Activated CD4-positive, alpha-beta T cell treated with anti-CD3 and anti-CD28 coated beads, Interleukin-2, amount 50 U/mL, for 48 hours (primary cell): Measurements from ENCODE around the gene OR6S1.
A peak's percentile ranks its signal among the peaks of the same experiment; 100 is the strongest.
"Not testable (repeated sequence)": the region's sequence is repeated elsewhere in the genome, so short reads cannot be mapped to it uniquely, and the experiment has no call there.

Source experiments
- DNase-seq, 2 experiments: peaks; one replicate each; pipeline ENCODE4 v3.0.0-alpha.2; 2020

OR6S1 gene

DNA sequence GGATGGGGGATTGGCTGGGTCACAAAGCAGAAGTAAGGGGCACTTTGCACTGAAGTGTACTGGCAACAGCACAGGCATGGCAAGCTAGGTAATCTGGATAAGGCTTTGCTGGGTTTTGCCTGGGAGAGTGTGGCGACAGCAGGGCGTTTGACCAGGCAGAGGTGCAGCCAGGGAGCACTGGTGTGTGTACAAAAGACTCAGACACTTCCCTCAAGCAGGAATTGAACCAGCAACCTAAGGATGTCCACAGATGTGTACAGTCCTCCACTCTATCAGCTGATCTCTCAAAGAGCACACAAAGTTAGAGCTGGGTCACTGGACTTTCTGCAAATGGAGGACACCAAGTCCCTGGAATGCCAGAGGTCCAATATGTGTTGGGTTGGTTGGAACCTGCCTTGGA, 27.5 kb upstream of the OR6S1 start:
- no peak for DNase-seq

DNA sequence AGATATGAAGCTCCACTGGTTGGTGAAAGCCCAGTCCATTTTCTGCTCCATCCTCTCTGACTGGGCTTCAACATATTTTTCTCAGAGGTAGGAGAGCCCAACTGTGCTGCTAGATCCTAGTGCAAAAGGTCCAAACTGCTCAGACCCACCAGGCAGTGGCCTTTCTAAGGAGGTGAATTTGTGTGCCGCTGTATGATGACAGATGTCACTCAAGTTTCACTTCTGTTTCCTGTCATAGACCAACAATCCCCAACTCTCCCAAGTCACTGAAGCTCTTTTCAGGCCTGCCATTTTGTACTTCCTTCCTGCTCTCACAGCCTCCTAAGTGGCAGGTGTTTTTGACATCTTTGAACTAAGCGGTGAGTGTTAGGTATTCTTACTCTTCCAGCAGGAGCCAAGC, 26.5 kb upstream of the OR6S1 start:
- peak in 1 of 2 experiments; percentile 19 for DNase-seq

DNA sequence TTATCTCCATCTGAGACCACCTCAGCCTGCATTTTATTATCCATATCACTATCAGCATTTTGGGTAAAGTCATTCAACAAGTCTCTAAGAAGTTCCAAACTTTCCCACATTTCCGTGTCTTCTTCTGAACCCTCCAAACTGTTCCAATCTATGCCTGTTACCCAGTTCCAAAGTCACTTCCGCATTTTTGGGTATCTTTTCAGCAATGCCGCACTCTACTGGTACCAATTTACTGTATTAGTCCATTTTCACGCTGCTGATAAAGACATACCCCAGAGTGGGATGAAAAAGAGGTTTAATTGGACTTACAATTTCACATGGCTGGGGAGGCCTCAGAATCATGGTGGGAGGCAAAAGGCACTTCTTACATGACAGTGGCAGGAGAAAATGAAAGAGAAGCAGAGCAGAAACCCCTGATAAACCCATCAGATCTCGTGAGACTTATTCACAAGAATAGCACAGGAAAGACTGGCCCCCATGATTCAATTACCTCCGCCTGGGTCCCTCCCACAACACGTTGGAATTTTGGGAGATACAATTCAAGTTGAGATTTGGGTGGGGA, 25.0 kb upstream of the OR6S1 start:
- DNase-seq, result not testable (repeated sequence)

DNA sequence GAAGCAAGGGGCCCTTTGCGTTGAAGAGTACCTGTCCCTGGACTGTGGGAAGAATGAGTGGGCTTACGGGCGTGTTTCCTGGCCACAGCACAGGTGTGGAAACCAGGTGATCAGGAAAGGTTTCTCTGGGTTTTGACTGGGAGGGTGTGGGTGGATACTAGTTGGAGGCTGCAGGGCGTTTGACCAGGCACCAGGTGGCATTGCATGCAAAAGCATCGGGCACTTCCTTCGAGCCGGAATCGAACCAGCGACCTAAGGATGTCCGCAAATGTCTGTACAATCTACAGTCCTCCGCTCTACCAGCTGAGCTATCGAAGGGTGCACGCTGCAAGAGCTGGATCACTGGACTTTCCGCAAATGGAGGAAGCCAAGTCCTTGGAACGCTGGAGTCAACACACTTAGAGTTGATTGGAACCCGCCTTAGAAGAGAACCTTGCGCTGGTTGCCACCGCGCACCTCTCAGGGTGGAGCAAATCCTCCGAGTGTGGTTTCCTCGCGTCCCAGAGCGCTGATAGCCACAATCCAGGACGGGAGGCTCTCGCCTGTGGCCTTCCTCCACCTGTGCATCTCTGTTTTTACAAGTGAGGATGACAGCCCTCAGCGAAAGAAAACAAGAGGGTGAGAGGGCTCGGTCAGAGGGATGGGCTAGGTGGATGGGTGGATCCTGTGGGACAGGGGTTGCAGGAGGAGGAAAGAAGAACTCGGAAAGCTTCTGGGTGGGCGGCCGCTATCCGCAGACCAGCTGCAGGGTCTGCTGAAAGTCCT, 21.7 kb upstream of the OR6S1 start:
- DNase-seq, result peak; percentile 89 to 93

DNA sequence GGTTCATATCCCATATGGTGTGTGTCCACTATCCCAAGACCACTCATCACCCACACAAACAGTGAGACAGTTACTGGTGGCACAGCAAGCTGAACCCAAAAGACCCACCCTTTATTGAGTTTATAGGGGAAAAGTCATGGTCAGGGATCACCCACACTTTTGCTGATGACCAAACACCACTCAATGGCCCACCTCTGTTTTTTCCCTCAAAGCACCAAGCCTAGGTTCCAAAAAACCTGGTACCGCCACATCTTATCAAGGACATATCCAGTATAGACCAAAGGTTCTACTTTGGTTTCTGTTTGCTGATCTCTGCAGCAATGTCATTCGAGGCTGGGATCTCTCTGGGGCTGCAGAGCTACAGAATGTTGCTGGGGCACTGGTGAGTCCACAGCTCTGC, 19.7 kb upstream of the OR6S1 start:
- no peak for DNase-seq

DNA sequence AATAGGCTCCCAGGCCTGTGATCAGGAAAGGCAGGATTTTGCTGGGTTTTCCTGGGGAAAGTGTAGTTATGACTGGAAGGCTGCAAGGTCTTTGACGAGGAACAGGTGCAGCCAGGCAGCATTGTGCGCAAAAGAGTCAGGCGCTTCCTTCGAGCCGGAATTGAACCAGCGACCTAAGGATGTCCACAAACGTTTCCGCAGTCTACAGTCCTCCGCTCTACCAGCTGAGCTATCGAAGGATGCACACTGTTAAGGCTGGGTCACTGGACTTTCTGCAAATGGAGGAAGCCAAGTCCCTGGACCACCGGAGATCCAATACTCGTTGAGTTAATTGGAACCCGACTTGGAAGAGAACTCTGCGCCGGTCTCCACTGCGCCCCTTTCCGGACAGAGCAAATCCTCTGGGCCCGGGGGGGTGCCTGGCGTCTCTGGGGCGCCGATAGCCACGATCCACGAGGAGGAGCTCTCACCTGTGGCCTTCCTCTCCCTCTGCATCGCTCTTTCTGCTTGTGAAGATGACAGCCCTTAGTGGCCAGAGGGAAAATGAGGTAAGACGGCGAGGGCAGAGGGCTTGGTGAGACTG, 18.4 kb upstream of the OR6S1 start:
- DNase-seq, result no peak

DNA sequence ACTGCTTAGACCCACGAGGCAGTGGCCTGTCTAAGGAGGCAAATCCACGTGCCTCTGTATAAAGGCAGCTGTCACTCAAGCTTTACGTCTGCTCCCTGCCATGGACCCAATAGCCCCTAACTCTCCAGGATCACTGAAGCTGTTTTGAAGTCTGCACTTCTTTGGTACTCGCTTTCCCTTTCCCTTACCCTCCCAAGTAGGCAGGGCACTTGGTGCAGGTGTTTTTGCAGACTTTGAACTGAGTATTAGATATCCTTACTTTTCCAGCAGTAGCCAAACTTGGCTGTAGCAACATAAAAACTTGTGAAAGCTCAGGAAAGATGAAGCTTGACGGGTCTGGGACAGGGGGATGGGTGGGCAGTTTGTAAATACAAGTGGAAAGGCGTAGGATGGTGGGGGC, 17.8 kb upstream of the OR6S1 start:
- DNase-seq, result no peak

DNA sequence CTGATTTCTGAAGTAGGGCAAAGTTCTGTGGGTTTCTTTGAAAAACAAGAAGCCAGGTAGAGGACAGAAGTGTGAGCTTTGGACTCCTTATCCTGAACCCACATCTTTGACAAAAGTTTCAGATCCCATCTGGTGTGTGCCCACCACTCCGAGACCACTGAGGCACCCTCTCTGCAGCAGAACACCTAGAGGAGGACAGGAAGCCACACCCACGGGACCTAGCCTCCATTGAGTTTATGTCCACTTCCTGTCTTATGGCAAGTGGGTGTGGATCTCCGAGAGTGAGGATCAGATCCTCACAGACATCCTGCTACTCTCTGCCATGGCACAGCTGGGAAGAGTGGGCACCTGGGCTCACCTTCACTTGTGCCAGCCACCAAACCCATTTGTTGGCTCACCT, 16.8 kb upstream of the OR6S1 start:
- DNase-seq, result no peak

DNA sequence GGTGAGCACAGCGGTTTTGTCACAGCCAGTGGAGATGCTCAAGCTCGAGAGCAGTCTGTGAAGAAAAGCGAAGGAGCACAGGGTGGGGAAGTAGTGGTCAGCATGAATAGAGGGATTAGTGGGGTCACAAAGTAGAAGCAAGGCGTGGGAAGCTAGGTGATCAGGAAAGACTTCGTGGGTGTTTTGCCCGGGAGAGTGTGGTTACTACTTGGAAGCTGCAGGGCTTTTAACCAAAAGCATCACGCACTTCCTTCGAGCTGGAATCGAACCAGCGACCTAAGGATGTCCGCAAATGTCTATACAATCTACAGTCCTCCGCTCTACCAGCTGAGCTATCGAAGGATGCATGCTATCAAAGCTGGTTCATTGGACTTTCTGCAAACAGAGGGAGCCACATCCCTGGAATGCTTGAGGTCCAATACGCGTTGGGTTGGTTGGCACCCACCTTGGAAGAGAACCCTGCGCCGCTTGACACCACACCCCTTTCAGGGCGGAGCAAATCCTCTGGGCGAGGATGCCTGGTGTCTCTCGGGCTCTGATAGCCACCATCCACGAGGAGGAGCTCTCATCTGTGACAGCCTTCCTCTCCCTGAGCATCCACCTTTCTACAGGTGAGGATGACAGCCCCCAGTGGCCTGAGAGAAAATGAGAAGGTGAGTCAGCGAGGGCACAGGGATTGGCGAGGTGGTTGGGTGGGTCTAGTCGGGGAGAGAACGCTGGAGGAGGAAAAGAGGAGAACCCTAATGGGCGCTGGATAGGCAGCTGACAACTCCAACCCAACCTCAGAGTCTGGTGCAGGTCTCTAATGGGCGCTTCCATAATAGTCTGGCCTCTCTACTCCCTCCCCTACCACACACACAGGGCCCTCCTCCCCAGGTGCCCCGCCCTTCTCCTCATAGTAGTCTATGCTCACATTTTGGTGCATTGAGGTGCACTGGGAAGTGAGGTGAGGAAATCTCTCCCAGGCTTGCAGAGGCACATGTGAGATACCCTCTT, 16.0 kb upstream of the OR6S1 start:
- peak in 1 of 2 experiments; percentile 43 for DNase-seq

DNA sequence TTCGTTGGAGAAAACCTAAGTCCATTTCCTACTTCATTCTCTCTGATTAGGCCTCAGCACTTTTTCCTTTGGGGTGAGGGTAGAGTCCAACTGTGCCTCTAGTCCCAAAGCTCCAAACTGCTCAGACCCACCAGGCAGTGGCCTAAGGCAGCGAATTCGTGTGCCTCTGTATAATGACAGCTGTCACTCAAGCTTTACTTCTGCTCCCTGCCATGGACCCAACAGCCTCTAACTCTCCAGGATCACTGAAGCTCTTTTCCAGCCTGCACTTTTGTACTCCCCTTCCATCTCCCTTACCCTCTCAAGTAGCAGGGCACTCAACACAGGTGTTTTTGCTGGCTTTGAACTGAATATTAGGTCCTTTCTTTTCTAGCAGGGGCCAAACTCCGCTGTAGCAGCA, 14.8 kb upstream of the OR6S1 start:
- no peak for DNase-seq

DNA sequence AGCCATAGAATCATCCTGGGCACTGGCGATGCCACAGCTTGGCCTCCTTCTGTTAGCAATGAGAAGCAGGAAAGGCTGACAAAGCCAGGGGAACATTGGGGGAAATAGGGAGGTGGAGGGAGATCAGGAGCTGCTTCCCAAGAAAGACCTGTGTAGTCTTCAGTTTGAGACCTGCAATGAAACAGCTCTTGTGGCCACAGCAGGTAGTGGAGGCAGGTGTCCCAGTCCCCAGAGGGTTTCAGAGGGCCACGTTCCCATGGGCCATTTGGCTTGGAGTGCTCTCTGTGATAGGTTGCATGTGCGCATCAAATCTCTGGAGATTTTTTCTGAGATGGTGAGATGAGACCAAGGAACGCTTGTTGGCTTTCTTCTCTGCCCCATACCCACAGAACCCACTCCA, 14.4 kb upstream of the OR6S1 start:
- no peak for DNase-seq

DNA sequence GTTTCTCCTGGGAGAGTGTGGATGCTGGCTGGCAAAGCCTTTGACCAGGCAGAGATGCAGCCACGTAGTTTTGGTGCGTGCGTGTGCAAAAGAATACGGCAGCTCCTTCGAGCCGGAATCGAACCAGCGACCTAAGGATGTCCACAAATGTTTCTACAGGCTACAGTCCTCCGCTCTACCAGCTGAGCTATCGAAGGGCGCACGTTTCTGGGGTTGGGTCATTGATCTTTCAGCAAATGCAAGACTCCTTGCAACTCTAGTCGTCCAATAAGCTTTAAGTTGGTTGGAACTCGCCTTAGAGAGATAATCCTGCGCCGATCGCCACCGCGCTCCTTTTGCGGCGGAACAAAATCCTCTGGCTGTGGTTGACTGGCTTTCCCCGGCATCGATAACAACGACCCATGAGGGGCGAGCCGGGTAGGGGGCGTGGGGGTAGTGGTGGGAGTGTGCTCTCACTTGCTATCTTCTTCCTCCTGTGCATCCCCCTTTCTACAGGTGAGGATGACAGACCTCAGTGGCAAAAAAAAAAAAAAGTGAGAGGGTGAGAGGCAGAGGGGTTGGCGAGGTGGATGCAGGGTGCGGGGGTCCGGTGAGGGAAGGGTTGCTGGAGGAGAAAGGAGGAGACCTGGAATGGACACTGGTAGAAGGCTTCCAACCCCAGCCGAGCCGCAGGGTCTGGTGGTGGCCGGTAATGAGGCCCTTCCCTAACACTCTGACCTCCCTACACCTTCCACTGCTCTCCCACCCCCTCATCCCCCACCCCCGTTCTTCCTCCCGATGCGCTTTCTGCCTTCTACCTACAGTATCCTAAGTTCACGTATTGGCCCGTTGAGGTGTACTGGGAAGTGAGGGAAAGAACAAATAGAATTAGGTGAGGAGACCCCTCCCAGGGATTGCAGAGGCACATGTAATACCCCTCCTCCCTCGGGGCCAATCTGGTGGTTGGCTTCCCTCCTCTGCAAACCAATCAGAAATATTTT, 11.8 kb upstream of the OR6S1 start:
- peak; percentile 72 to 80 for DNase-seq

DNA sequence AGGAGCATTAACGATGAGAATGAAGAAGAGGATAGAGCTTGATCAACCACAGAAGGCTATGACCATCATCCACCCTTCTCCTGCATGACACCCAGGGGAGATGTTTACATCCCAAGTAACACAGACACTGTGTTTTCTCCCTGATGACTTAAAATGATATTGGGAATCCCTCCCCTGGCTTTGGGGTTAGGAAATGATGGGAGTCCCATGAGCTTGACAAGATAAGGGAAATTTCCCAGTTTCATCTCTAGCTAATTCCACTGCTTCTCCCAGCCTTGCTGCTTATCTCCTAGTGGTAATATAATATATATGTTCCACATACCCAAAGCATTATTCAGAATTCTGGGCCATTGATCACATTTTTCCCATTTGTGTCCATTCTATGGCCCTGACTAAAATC, 4.0 kb upstream of the OR6S1 start:
- no peak for DNase-seq

DNA sequence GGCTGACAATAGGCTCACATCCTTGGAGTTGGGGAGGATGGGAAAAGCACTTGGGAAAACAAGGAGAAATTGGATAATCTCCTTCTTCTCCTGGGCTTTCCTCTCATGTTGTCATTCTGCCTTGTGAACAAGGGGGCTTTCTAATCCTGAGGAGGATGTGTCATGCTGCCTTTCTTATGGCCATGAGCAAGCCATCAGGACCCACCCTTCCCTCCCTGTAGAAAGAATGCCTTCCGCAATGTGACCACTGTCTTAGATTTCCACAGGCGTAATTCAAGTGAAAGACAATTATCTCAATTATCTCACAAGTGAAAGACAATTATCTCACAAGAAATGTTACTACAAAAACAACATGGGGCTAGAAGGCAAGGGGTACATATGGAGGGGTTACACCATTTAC, 3.0 kb upstream of the OR6S1 start:
- DNase-seq, result no peak

DNA sequence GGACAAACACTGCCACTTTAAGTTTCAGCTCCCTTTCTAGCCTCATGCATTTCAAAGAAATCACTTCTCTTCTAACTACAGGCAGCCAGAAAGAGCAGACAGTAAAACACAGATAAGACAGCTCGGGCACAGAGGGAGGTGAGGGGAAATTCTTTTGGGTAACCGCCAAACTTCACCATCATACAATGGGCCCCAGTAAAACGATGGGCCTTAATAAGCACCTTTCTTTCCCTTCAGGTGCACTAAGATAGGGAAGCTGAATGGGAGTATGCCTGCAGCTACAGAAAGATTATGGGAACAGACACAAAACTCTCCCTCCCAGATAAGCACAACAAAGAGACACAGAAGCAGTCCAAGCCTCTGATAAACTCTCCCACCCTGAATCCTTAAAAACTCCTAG, 1.3 kb upstream of the OR6S1 start:
- not testable (repeated sequence) for DNase-seq

DNA sequence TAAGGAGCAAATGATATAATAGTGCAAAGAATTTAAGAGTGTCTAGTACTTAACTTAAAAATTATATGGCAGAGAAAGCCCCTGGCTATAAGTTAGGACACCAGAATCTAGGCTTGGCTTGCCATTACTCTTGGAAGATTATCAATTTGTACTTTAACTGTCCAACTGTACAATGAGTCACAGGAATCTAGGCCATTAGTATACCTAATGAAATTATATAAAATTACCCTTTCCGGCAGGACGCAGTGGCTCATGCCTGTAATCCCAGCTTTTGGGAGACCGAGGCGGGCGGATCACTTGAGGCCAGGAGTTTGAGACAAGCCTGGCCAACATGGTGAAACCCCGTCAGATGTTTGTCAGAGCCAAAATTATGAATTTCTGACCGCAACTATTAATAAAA, 691 bp upstream of the OR6S1 start:
- no peak for DNase-seq

DNA sequence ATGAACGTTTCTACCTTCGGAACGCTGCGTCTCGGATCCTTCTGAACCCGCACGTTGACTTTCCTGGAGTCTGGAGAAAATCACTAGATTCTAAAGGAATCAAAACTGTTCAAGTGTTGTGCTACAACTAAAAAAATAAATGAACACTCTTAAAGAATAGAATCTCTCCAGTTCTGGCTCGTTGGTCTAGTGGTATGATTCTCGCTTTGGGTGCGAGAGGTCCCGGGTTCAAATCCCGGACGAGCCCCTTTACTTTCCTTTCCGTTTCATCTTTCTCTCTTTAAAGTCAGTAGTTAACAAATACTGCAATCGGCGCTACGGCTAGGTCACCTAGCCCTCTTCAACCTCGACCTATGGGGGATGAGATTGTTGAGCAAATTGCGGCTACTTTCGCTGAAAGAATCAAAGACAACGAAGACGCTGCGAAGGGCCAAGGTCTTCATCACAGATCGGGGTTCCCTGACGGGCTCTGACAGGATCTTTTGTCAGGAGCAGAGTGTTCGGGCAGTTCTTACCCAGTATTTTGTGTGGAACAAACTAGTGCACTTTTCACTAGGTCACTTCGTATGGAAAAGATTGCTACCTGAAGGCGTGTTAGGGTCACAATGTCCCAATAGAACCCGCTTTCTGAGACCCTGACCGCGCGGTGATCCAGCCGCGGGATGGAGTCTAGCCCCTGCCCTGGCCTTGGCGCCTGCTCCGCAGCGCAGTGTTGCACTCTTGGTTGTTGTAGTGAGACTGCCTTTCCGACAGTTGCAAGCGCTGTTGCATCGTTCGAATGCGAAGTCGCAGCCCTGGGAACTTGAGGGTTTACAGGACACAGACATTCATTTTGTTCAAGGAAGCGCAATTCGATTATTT, 8.4 kb downstream of the OR6S1 start:
- peak; percentile 64 to 75 for DNase-seq

DNA sequence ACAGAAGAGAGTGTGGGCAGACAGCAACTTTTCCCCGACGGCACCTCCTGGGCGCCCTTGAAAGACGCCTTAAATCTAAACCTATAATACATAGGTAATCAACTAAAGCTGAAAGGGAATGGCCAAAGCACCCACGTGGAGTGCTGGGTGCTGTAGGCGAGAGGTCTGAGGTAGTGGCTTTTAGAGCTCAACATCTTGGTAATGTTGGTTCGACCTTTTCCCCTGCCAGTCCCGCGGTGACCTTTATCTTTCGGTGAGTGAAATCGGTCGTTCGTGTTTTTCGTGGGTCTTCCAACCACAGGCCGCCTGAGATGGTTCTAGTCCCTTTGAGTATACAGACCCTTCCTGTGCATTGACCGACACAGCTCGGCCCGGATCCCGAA, 9.1 kb downstream of the OR6S1 start:
- peak in 1 of 2 experiments; percentile 41 for DNase-seq

DNA sequence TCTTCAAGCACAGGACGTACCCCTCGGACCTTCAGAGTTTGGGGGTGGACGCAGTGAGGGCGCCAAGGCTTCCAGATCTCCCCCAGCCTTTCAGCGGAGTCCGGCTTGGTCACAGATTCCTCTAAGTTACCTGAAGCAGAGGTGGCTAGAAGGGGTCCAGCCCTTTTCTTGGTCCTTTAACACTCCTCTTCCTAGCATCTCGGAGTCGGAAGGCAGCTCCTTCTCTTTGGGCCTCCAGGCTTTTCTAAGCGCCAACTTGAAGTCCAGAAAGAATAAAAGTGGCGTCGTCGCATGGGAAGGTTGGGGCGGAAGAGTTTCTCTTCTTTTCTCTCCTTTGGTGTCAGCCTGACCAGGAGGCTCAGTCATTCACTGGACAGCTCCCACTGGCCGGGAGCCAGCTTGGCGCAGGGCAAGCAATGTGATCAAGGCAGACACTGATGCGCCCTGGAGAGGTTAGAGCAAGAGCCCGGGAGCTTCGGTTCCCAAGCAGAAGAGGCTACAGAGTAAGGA, 9.6 kb downstream of the OR6S1 start:
- peak in 1 of 2 experiments; percentile 31 for DNase-seq

DNA sequence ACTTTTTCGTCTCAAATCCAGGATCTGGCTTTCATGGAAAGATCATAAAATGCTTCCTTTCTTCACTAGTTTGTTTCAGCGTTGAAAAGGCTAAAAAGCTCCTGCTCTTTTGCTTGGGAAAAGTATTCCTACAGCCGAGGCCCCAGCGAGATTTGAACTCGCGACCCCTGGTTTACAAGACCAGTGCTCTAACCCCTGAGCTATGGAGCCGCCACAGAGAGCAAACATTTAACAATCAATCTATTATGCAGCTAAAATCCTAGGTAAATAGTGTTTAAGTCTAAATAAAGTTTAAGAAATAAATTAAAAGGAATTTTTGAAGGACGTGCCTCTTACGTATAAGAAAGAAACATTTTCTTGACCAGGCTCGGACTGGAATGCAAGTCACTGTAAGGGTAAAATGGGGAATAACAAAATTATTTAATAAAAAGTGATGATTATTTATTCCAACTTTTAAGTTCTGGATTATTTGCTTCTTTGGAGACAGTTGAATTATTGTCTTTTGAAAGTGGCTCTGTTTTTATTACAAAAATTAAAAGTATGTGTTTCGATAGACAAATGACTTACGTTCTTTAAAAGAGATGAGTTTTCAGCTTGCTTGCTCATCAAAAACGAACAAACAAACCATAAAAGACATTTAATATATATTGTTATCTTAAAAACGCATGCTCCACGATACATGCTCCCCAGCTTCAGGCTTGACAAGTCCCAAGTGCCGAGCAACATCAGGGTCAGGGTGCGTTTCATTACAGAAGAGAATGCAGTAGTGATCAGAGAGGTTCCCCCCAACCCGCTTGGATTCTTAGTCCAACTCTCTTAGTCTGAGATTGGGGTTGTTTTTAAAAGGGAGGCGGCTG, 10.2 kb downstream of the OR6S1 start:
- peak; percentile 58 to 70 for DNase-seq
